Thyroid gland (tissue), 4 donors: Measurements from ENCODE around the gene EEA1.

Experiments used
- CTCF ChIP-seq, 6 experiments: fragments of 200-600 bp in 3 of 6; fragments of 450-650 bp in 3 of 6; sonication (generic) in 3 of 6; IDR thresholded peaks; one replicate each; pipeline ENCODE4 v1.5.1; 2016 to 2019; ENCODE audit warnings: antibody characterized with exemption in 6 of 6, mild to moderate bottlenecking in 2 of 6, inconsistent platforms in 1 of 6, moderate library complexity in 1 of 6
- POLR2A ChIP-seq, 2 donors: fragments of 450-650 bp; IDR thresholded peaks; one replicate each; pipeline ENCODE4 v1.6.1; 2017; ENCODE audit warnings: antibody characterized with exemption in 2 of 2, mild to moderate bottlenecking in 2 of 2, moderate library complexity in 1 of 2

- TF ChIP-seq CTCF (IDR thresholded peaks at IDR 0.05) (no peak), POLR2A (IDR thresholded peaks at IDR 0.05) (no peak)
Observed at GRCh38 chr12:92928421-92928961, 604 bp downstream of the EEA1 start.
